GM19043 (cell line): ENCODE results near the gene DPM3.
A peak's percentile ranks its signal among the peaks of the same experiment; 100 is the strongest.
"Not testable (repeated sequence)": the region's sequence is repeated elsewhere in the genome, so short reads cannot be mapped to it uniquely, and the experiment has no call there.

Experiments used
- ATAC-seq: cut with Tn5 transposase; IDR thresholded peaks from one replicate; pipeline ENCODE4 v1.9.1; 2021; ENCODE audit warnings: low read depth; ENCODE audit not compliant: unreplicated experiment

DPM3 gene

GRCh38 chr1:155175927-155176371, 35.6 kb upstream of the DPM3 start:
- no peak for ATAC-seq

- ATAC-seq, result no peak
Measured at GRCh38 chr1:155175281-155175926, 35.1 kb upstream of the DPM3 start.

GRCh38 chr1:155174324-155175280, 34.3 kb upstream of the DPM3 start:
- no peak for ATAC-seq

- ATAC-seq, result no peak
Measured at GRCh38 chr1:155173478-155174323, 33.4 kb upstream of the DPM3 start, which contains the start of gene TRIM46. TRIM46 (plus strand) TSS chr1:155173849; CDS start chr1:155173967, 118 bp downstream.

- peak; percentile 63 for ATAC-seq
Measured at GRCh38 chr1:155172732-155173477, 32.6 kb upstream of the DPM3 start, which contains the start of gene KRTCAP2. KRTCAP2 (minus strand) TSS chr1:155173304; CDS start chr1:155173224, 80 bp downstream.

- no peak for ATAC-seq
Measured at GRCh38 chr1:155171836-155172731, 31.8 kb upstream of the DPM3 start.

- ATAC-seq, result no peak
Measured at GRCh38 chr1:155170806-155171205, 30.5 kb upstream of the DPM3 start.

- ATAC-seq, result no peak
Measured at GRCh38 chr1:155170101-155170785, 29.9 kb upstream of the DPM3 start.

- ATAC-seq, result no peak
Measured at GRCh38 chr1:155169541-155169940, 29.2 kb upstream of the DPM3 start.

- no peak for ATAC-seq
Measured at GRCh38 chr1:155168456-155169210, 28.3 kb upstream of the DPM3 start.

GRCh38 chr1:155168105-155168445, 27.7 kb upstream of the DPM3 start:
- ATAC-seq, result not testable (repeated sequence)

GRCh38 chr1:155167166-155168104, 27.1 kb upstream of the DPM3 start:
- ATAC-seq, result no peak

- ATAC-seq, result no peak
Measured at GRCh38 chr1:155166471-155167165, 26.3 kb upstream of the DPM3 start.

- no peak for ATAC-seq
Measured at GRCh38 chr1:155166051-155166470, 25.7 kb upstream of the DPM3 start.

GRCh38 chr1:155164625-155165024, 24.3 kb upstream of the DPM3 start:
- ATAC-seq, result not testable (repeated sequence)

- not testable (repeated sequence) for ATAC-seq
Measured at GRCh38 chr1:155163785-155164184, 23.5 kb upstream of the DPM3 start.
